ENCODE results near the gene PDE9A. TPM values are rescaled to one million over a fixed set of nuclear protein-coding genes. Genes with fewer than 3 reads are reported as not detected.
A peak's percentile ranks its signal among the peaks of the same experiment; 100 is the strongest.

Gene PDE9A
- total RNA-seq, 2 donors from 2014 or later: 45.9 to 62.4 TPM

DNA sequence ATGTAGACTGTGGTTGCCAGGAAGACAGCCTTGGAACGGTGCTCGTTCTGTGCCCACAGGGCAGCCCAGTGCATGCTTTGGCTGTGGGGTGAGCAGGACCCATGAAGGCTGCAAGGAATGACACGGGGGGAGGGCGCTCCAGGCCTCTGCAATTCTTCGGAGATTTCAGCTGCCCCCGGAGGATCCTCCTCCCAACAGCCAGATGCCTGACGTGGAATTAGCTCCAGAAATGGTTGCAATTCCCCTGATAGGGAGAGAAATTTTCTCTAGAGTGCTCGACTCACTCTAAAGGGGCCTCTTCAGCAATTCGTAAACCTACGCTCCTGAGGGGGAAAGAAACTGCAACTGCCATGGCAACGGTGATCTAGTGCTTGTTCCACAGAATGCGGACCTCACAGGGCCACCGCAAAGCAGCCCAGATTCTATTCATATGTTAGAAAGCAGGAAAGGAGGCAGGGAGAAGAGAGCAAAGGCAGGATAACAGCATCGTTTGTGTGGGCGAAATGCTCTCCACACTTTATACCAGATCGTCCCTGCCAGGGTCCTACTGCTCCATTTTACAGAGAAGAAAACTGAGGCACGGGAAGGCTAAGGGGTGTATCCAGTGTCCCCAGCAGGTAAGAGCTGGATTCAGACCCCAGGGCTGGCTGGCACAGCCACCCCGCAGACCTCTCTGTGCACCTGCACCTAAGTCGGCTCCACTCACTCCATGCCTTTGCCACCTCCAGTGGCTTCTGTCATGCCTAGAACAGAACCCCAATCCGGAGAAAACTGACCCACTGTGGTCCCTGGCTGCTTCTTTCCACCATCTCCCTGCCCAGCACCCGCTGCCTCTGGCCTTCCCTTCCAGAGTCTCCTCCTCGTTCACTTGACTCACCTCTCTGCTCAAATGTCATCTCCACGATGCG lies 11.9 kb upstream of the PDE9A start:
- DNase-seq: no peak

GRCh38 chr21:42642219-42642745 lies 11.1 kb upstream of the PDE9A start:
- Histone ChIP-seq H3K4me3 (ENCODE audit: low read length) (no peak overlapping the region), H3K36me3 (ENCODE audit: control insufficient read depth, insufficient read depth, low read length) (no peaks in the 10 kb centered on the region), H3K9ac (ENCODE audit: extremely low read depth, low read length, poor library complexity, severe bottlenecking) (no peak overlapping the region), H3K27me3 (ENCODE audit: control insufficient read depth, insufficient read depth, low read length, poor library complexity, severe bottlenecking) (no peaks in the 10 kb centered on the region), H3K4me1 (ENCODE audit: control insufficient read depth, insufficient read depth, low read length) (no peaks in the 10 kb centered on the region), H3K9me3 (ENCODE audit: control insufficient read depth, low read length) (no peaks in the 10 kb centered on the region), H3K27ac (ENCODE audit: low read depth, low read length) (no peak overlapping the region)
- H3K4me1 Mint-ChIP-seq: peaks cover 3% of the 10 kb centered on the region
- peaks cover 19% of the 10 kb centered on the region for H3K27me3 Mint-ChIP-seq (ENCODE audit: insufficient read depth)
- 62 to 68% methylated on average over 4 to 8 of the region's 8 CpGs for WGBS, 2 experiments (ENCODE audit: insufficient coverage in 1 of 2, insufficient read length in 1 of 2)
- no peak overlapping the region for H3K27ac Mint-ChIP-seq
- H3K9me3 Mint-ChIP-seq: no peaks in the 10 kb centered on the region
- DNase-seq: no peak
- no peaks in the 10 kb centered on the region for H3K36me3 Mint-ChIP-seq (ENCODE audit: low read depth)
- no peak overlapping the region for H3K4me3 Mint-ChIP-seq
- TF ChIP-seq, protein P1, sequence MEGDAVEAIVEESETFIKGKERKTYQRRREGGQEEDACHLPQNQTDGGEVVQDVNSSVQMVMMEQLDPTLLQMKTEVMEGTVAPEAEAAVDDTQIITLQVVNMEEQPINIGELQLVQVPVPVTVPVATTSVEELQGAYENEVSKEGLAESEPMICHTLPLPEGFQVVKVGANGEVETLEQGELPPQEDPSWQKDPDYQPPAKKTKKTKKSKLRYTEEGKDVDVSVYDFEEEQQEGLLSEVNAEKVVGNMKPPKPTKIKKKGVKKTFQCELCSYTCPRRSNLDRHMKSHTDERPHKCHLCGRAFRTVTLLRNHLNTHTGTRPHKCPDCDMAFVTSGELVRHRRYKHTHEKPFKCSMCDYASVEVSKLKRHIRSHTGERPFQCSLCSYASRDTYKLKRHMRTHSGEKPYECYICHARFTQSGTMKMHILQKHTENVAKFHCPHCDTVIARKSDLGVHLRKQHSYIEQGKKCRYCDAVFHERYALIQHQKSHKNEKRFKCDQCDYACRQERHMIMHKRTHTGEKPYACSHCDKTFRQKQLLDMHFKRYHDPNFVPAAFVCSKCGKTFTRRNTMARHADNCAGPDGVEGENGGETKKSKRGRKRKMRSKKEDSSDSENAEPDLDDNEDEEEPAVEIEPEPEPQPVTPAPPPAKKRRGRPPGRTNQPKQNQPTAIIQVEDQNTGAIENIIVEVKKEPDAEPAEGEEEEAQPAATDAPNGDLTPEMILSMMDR (conservative IDR thresholded peaks at IDR 0.05): no peak

More for the DNA sequence above, 11.9 kb upstream of the PDE9A start:
- no peak overlapping the region for H3K4me3 Mint-ChIP-seq
- H3K36me3 Mint-ChIP-seq (ENCODE audit: low read depth): no peaks in the 10 kb centered on the region
- H3K36me3 ChIP-seq (ENCODE audit: control insufficient read depth, insufficient read depth, low read length): no peaks in the 10 kb centered on the region
- 51 to 72% methylated on average over 17 to 24 of the region's 24 CpGs for WGBS, 2 experiments (ENCODE audit: insufficient coverage in 1 of 2, insufficient read length in 1 of 2)
- peaks cover 3% of the 10 kb centered on the region for H3K4me1 Mint-ChIP-seq
- H3K4me1 ChIP-seq (ENCODE audit: control insufficient read depth, insufficient read depth, low read length): no peaks in the 10 kb centered on the region
- no peak overlapping the region for H3K27ac Mint-ChIP-seq
- H3K4me3 ChIP-seq (ENCODE audit: low read length): no peak overlapping the region
- H3K27me3 Mint-ChIP-seq (ENCODE audit: insufficient read depth): peaks cover 19% of the 10 kb centered on the region
- H3K9ac ChIP-seq (ENCODE audit: extremely low read depth, low read length, poor library complexity, severe bottlenecking): no peak overlapping the region
- no peaks in the 10 kb centered on the region for H3K27me3 ChIP-seq (ENCODE audit: control insufficient read depth, insufficient read depth, low read length, poor library complexity, severe bottlenecking)
- peak overlapping the region; percentile 63 for H3K27ac ChIP-seq (ENCODE audit: low read depth, low read length)
- no peaks in the 10 kb centered on the region for H3K9me3 Mint-ChIP-seq
- TF ChIP-seq, protein P1 (conservative IDR thresholded peaks at IDR 0.05): no peak
- no peaks in the 10 kb centered on the region for H3K9me3 ChIP-seq (ENCODE audit: control insufficient read depth, low read length)

- no peak overlapping the region for H3K4me3 ChIP-seq (ENCODE audit: low read length)
- no peaks in the 10 kb centered on the region for H3K36me3 ChIP-seq (ENCODE audit: control insufficient read depth, insufficient read depth, low read length)
- TF ChIP-seq, protein P1 (conservative IDR thresholded peaks at IDR 0.05): no peak
- Mint-ChIP-seq H3K36me3 (ENCODE audit: low read depth) (no peaks in the 10 kb centered on the region), H3K9me3 (no peaks in the 10 kb centered on the region), H3K4me1 (peaks cover 3% of the 10 kb centered on the region), H3K4me3 (no peak overlapping the region), H3K27ac (no peak overlapping the region), H3K27me3 (ENCODE audit: insufficient read depth) (peaks cover 19% of the 10 kb centered on the region)
- H3K27ac ChIP-seq (ENCODE audit: low read depth, low read length): no peak overlapping the region
- WGBS, 2 experiments (ENCODE audit: insufficient coverage in 1 of 2, insufficient read length in 1 of 2): 86 to 88% methylated on average over 16 to 21 of the region's 21 CpGs
- no peaks in the 10 kb centered on the region for H3K27me3 ChIP-seq (ENCODE audit: control insufficient read depth, insufficient read depth, low read length, poor library complexity, severe bottlenecking)
- no peaks in the 10 kb centered on the region for H3K9me3 ChIP-seq (ENCODE audit: control insufficient read depth, low read length)
- DNase-seq: no peak
- H3K9ac ChIP-seq (ENCODE audit: extremely low read depth, low read length, poor library complexity, severe bottlenecking): no peak overlapping the region
- no peaks in the 10 kb centered on the region for H3K4me1 ChIP-seq (ENCODE audit: control insufficient read depth, insufficient read depth, low read length)
These were observed 8.9 kb upstream of the PDE9A start for GRCh38 chr21:42644223-42645208.
